Hepatocyte (in vitro differentiated cells): ENCODE results near the gene B4GALT2. TPM values are rescaled to one million over a fixed set of nuclear protein-coding genes. Genes with fewer than 3 reads are reported as not detected.

Experiments used
- DNase-seq: peaks from one replicate; pipeline ENCODE4 v3.0.0-alpha.2; 2016; ENCODE audit warnings: low spot score
- H2AFZ ChIP-seq: fragments of 200-600 bp; sonication (generic); 2 replicates; pipeline ENCODE4 v1.6.0; 2016; ENCODE audit warnings: antibody characterized with exemption, mild to moderate bottlenecking
- H3K27ac ChIP-seq: fragments of 200-600 bp; sonication (generic); 2 replicates; pipeline ENCODE4 v1.5.1; 2016; ENCODE audit warnings: mild to moderate bottlenecking
- H3K27me3 ChIP-seq: fragments of 200-600 bp; sonication (generic); 2 replicates; pipeline ENCODE4 v1.6.1; 2016
- H3K36me3 ChIP-seq: fragments of 200-600 bp; sonication (generic); replicated peaks from 2 replicates; pipeline ENCODE4 v1.5.1; 2016; ENCODE audit warnings: low read depth; ENCODE audit not compliant: insufficient read depth
- H3K4me1 ChIP-seq: fragments of 200-600 bp; sonication (generic); 2 replicates; pipeline ENCODE4 v1.5.1; 2016; ENCODE audit warnings: mild to moderate bottlenecking, moderate library complexity; ENCODE audit not compliant: insufficient read depth
- H3K4me2 ChIP-seq: fragments of 200-600 bp; sonication (generic); 2 replicates; pipeline ENCODE4 v1.6.0; 2016
- H3K4me3 ChIP-seq: fragments of 200-600 bp; sonication (generic); 2 replicates; pipeline ENCODE4 v1.5.1; 2016; ENCODE audit warnings: mild to moderate bottlenecking
- H3K79me2 ChIP-seq: fragments of 200-600 bp; sonication (generic); 2 replicates; pipeline ENCODE4 v1.6.0; 2017; ENCODE audit warnings: mild to moderate bottlenecking
- H3K9me2 ChIP-seq: fragments of 200-600 bp; sonication (generic); replicated peaks from 2 replicates; pipeline ENCODE4 v1.6.0; 2017; ENCODE audit warnings: mild to moderate bottlenecking; ENCODE audit not compliant: insufficient read depth
- H3K9me3 ChIP-seq: fragments of 200-600 bp; sonication (generic); 2 replicates; pipeline ENCODE4 v1.5.1; 2016; ENCODE audit warnings: low read depth, mild to moderate bottlenecking
- H4K20me1 ChIP-seq: fragments of 200-600 bp; sonication (generic); 2 replicates; pipeline ENCODE4 v1.6.0; 2016; ENCODE audit warnings: mild to moderate bottlenecking; ENCODE audit not compliant: insufficient read depth, poor library complexity, severe bottlenecking
- CTCF ChIP-seq: fragments of 200-600 bp; sonication (generic); IDR thresholded peaks from 2 replicates; pipeline ENCODE4 v1.5.1; 2016; ENCODE audit warnings: antibody characterized with exemption, mild to moderate bottlenecking; ENCODE audit not compliant: poor library complexity
- EZH2 ChIP-seq: fragments of 200-600 bp; sonication (generic); IDR thresholded peaks from 2 replicates; pipeline ENCODE4 v1.6.1; 2016; ENCODE audit warnings: antibody characterized with exemption, mild to moderate bottlenecking, borderline replicate concordance
- EZH2phosphoT487 ChIP-seq: fragments of 200-600 bp; sonication (generic); IDR thresholded peaks from one replicate; pipeline ENCODE4 v1.6.1; 2018; ENCODE audit warnings: antibody characterized with exemption, mild to moderate bottlenecking, low read depth, moderate library complexity; ENCODE audit not compliant: unreplicated experiment, severe bottlenecking
- WGBS: methylation state at CpG from one replicate; pipeline ENCODE4 v1.1.6; 2016; ENCODE audit warnings: low lambda C conversion rate; ENCODE audit errors: missing lambda C conversion rate; 5-methylcytosine and 5-hydroxymethylcytosine counted together
- polyA plus RNA-seq: library from polyadenylated mRNA; unstranded; fragments of >200 nt; fragmentation: Nextera tagmentation; extraction: Ambion mirVana; gene quantifications from 2 replicates; pipeline ENCODE4 v1.2.1, GENCODE V29; 2016
- total RNA-seq: library from RNA; depleted of rRNA; stranded (reverse); fragments of >200 nt; gene quantifications from 2 replicates; pipeline ENCODE4 v1.2.3, GENCODE V29; 2014

Gene B4GALT2
- total and polyA plus RNA-seq, 2 experiments from 2014 or later: 48.2 to 68.8 TPM

GRCh38 chr1:44012404-44012803 is 33.4 kb downstream of the B4GALT2 start:
- 83% methylated on average over 2 of the region's 2 CpGs for WGBS
- Histone ChIP-seq H3K4me2 (no peak overlapping the region), H4K20me1 (no peaks in the 10 kb centered on the region), H3K27me3 (no peaks in the 10 kb centered on the region), H3K79me2 (no peaks in the 10 kb centered on the region), H3K9me2 (no peaks in the 10 kb centered on the region), H3K9me3 (no peaks in the 10 kb centered on the region), H3K36me3 (no peaks in the 10 kb centered on the region), H3K27ac (no peak overlapping the region), H3K4me1 (no peaks in the 10 kb centered on the region), H2AFZ (no peak overlapping the region), H3K4me3 (no peak overlapping the region)
- TF ChIP-seq EZH2phosphoT487 (no peak), CTCF (no peak), EZH2 (no peak)
- DNase-seq: no peak

- Histone ChIP-seq H3K9me2 (no peaks in the 10 kb centered on the region), H3K27me3 (no peaks in the 10 kb centered on the region), H4K20me1 (no peaks in the 10 kb centered on the region), H3K9me3 (no peaks in the 10 kb centered on the region), H3K4me1 (no peaks in the 10 kb centered on the region), H3K4me3 (no peak overlapping the region), H3K79me2 (no peaks in the 10 kb centered on the region), H3K4me2 (no peak overlapping the region), H3K36me3 (no peaks in the 10 kb centered on the region), H3K27ac (no peak overlapping the region), H2AFZ (no peak overlapping the region)
- WGBS: 77% methylated on average over 13 of the region's 13 CpGs
- TF ChIP-seq CTCF (no peak), EZH2phosphoT487 (no peak), EZH2 (no peak)
- DNase-seq: no peak
Measured at GRCh38 chr1:44012941-44013609, 34.1 kb downstream of the B4GALT2 start.

GRCh38 chr1:44013949-44014348 is 34.9 kb downstream of the B4GALT2 start:
- Histone ChIP-seq H3K4me2 (no peak overlapping the region), H3K9me3 (no peaks in the 10 kb centered on the region), H2AFZ (no peak overlapping the region), H3K9me2 (no peaks in the 10 kb centered on the region), H3K36me3 (no peaks in the 10 kb centered on the region), H3K79me2 (no peaks in the 10 kb centered on the region), H3K27ac (no peak overlapping the region), H3K4me3 (no peak overlapping the region), H3K4me1 (no peaks in the 10 kb centered on the region), H3K27me3 (no peaks in the 10 kb centered on the region), H4K20me1 (no peaks in the 10 kb centered on the region)
- TF ChIP-seq EZH2 (no peak), CTCF (no peak), EZH2phosphoT487 (no peak)
- WGBS: 83% methylated on average over 5 of the region's 5 CpGs
- DNase-seq: no peak
